ENCODE measurements around the gene C2orf72. TPM values are rescaled to one million over a fixed set of nuclear protein-coding genes. Genes with fewer than 3 reads are reported as not detected.
A peak's percentile ranks its signal among the peaks of the same experiment; 100 is the strongest.
"Not testable (repeated sequence)": the region's sequence is repeated elsewhere in the genome, so short reads cannot be mapped to it uniquely, and the experiment has no call there.

Gene C2orf72
- total RNA-seq, 1 donor from 2014 or later: 9.9 TPM

DNA sequence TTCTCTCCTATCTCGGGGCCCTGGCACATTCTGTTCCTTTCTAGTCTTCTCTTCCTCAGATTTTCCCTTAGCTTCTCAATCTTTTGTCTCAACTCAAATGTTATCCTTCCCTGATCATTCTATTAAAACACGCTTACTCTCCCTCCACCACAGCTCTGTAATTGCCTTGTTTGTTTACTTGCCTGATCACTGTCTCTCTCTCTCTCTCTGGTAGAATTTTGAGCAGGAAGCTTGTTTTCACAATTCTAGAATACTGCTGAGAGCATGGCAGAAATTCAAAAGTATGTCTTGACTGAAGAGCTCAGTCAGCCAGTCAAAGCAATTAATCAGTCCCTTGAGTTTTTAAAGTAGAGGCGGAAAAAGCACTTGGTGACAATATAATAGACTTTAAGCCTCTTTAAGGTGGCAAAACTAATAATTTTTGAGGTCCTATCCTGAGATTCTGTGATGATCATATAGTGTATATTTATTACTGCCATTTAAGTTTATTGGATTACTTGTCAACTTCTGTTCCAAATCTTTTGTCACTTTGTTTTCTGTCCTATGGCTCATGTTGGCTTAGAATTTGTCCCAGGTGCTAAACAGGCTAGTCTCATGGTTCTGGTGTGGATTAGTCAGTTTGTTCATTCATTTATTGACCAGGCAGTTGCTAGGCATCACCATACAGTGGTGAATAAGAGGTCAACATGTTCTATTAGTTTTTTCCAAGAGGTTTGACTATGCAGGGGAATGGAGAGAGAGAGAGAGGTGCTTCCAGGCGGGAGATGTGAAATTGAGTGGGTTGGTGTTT, 21.6 kb downstream of the C2orf72 start:
- no peak for TF ChIP-seq CTCF (conservative IDR thresholded peaks at IDR 0.05)
- Mint-ChIP-seq H3K27me3 (no peaks in the 10 kb centered on the region), H3K4me3 (peak overlapping the region; percentile 99), H3K27ac (peak overlapping the region; percentile 60), H3K9me3 (no peaks in the 10 kb centered on the region), H3K4me1 (ENCODE audit: unreplicated experiment) (peaks cover 28% of the 10 kb centered on the region), H3K36me3 (peaks cover 5% of the 10 kb centered on the region)
- DNase-seq (ENCODE audit: extremely low spot score, unreplicated experiment): no peak

DNA sequence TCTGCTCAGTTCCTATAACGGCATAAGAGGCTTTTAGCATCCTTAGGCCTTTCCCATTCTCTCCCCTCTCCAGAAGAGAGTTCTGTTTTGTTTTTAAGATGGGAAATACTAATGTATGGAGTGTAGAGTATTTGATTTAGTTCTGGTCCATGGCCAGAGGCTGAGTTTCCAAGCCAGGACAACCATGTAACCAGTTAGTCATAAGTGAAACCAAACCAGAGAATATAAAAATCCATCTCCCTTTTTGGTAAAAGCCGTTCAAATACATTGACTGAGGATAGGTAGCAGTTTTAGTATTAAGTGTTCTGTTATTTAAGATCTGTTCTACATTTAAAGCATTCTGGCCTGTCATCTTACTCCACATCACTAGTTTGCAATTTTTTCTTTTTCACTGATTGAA, 22.4 kb downstream of the C2orf72 start:
- no peak for TF ChIP-seq CTCF (conservative IDR thresholded peaks at IDR 0.05)
- Mint-ChIP-seq H3K27me3 (no peaks in the 10 kb centered on the region), H3K36me3 (peaks cover 5% of the 10 kb centered on the region), H3K9me3 (no peaks in the 10 kb centered on the region), H3K4me1 (ENCODE audit: unreplicated experiment) (peaks cover 28% of the 10 kb centered on the region), H3K4me3 (peak overlapping the region; percentile 14), H3K27ac (no peak overlapping the region)
- DNase-seq (ENCODE audit: extremely low spot score, unreplicated experiment): no peak

- no peak for TF ChIP-seq CTCF (conservative IDR thresholded peaks at IDR 0.05)
- H3K36me3 Mint-ChIP-seq: peaks cover 9% of the 10 kb centered on the region
- no peaks in the 10 kb centered on the region for H3K27me3 Mint-ChIP-seq
- peaks cover 25% of the 10 kb centered on the region for H3K4me1 Mint-ChIP-seq (ENCODE audit: unreplicated experiment)
- H3K9me3 Mint-ChIP-seq: no peaks in the 10 kb centered on the region
- no peak overlapping the region for H3K4me3 Mint-ChIP-seq
- no peak for DNase-seq (ENCODE audit: extremely low spot score, unreplicated experiment)
- H3K27ac Mint-ChIP-seq: no peak overlapping the region
These were observed 25.5 kb downstream of the C2orf72 start for GRCh38 chr2:231062776-231063175.

GRCh38 chr2:231063347-231063746, 26.0 kb downstream of the C2orf72 start:
- DNase-seq (ENCODE audit: extremely low spot score, unreplicated experiment): no peak
- no peak for TF ChIP-seq CTCF (conservative IDR thresholded peaks at IDR 0.05)
- Mint-ChIP-seq H3K27me3 (no peaks in the 10 kb centered on the region), H3K36me3 (peaks cover 15% of the 10 kb centered on the region), H3K9me3 (no peaks in the 10 kb centered on the region), H3K4me1 (ENCODE audit: unreplicated experiment) (peaks cover 20% of the 10 kb centered on the region), H3K27ac (no peak overlapping the region), H3K4me3 (no peak overlapping the region)

- no peak overlapping the region for H3K27ac Mint-ChIP-seq
- peaks cover 19% of the 10 kb centered on the region for H3K36me3 Mint-ChIP-seq
- H3K4me3 Mint-ChIP-seq: no peak overlapping the region
- H3K9me3 Mint-ChIP-seq: no peaks in the 10 kb centered on the region
- no peaks in the 10 kb centered on the region for H3K27me3 Mint-ChIP-seq
- no peak for TF ChIP-seq CTCF (conservative IDR thresholded peaks at IDR 0.05)
- H3K4me1 Mint-ChIP-seq (ENCODE audit: unreplicated experiment): no peaks in the 10 kb centered on the region
- DNase-seq (ENCODE audit: extremely low spot score, unreplicated experiment): no peak
These were observed 28.6 kb downstream of the C2orf72 start for GRCh38 chr2:231065966-231066365.

DNA sequence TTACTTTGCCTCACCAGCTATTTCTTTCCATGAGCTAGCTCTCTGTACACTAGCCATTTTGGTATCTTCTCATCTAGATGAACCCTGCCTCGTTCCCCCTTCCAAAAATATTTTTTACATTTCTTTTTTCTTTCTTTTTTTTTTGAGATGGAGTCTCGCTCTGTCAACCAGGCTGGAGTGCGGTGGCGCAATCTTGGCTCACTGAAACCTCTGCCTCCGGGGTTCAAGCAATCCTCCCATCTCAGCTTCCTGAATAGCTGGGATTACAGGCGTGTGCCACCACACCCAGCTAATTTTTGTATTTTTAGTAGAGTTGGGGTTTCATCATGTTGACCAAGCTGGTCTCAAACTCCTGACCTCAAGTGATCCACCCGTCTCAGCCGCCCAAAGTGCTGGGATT, 30.2 kb downstream of the C2orf72 start:
- peaks cover 19% of the 10 kb centered on the region for H3K36me3 Mint-ChIP-seq

More for the DNA sequence above, 30.2 kb downstream of the C2orf72 start:
- H3K27ac Mint-ChIP-seq; H3K4me1 Mint-ChIP-seq (ENCODE audit: unreplicated experiment); H3K4me3 Mint-ChIP-seq; H3K9me3 Mint-ChIP-seq; H3K27me3 Mint-ChIP-seq; DNase-seq (ENCODE audit: extremely low spot score, unreplicated experiment): not testable (repeated sequence)
